ENCODE data around the gene STXBP6. TPM values are rescaled to one million over a fixed set of nuclear protein-coding genes. Genes with fewer than 3 reads are reported as not detected.

The STXBP6 gene
- polyA plus RNA-seq, 1 donor from 2014 or later: 14.6 TPM

- H4K20me1 ChIP-seq (ENCODE audit: insufficient read depth): no peaks in the 10 kb centered on the region
- no peak overlapping the region for H3K9ac ChIP-seq (ENCODE audit: low read length)
- no peaks in the 10 kb centered on the region for H3K9me3 ChIP-seq (ENCODE audit: low read length)
- H3K79me2 ChIP-seq (replicated peaks; ENCODE audit: insufficient read depth, low read length): no peaks in the 10 kb centered on the region
- H3K4me2 ChIP-seq (ENCODE audit: low read length): no peak overlapping the region
- H3F3A ChIP-seq (ENCODE audit: insufficient read depth, low read length, poor library complexity, severe bottlenecking): no peaks in the 10 kb centered on the region
- no peak overlapping the region for H3K27ac ChIP-seq (ENCODE audit: low read length)
- no peak overlapping the region for H2AFZ ChIP-seq (ENCODE audit: low read depth, low read length)
- no peaks in the 10 kb centered on the region for H3K36me3 ChIP-seq (ENCODE audit: insufficient read depth, low read length)
- no peak overlapping the region for H3K4me3 ChIP-seq (ENCODE audit: low read length)
- H3K9me2 ChIP-seq (ENCODE audit: insufficient read depth, low read length): no peaks in the 10 kb centered on the region
- H3K27me3 ChIP-seq (ENCODE audit: insufficient read depth, low read depth, low read length): no peaks in the 10 kb centered on the region
- TF ChIP-seq EZH2 (IDR thresholded peaks at IDR 0.05; ENCODE audit: borderline replicate concordance, insufficient read depth, low read length, poor library complexity, severe bottlenecking) (no peak), RAD21 (conservative IDR thresholded peaks at IDR 0.05) (no peak), POLR2AphosphoS5 (IDR thresholded peaks at IDR 0.05) (no peak), MXI1 (conservative IDR thresholded peaks at IDR 0.05; ENCODE audit: poor library complexity, severe bottlenecking) (no peak), REST (IDR thresholded peaks at IDR 0.05; ENCODE audit: borderline replicate concordance) (no peak), TAF1 (IDR thresholded peaks at IDR 0.05; ENCODE audit: low read depth) (no peak), SMC3 (conservative IDR thresholded peaks at IDR 0.05; ENCODE audit: poor library complexity) (no peak), EP300 (conservative IDR thresholded peaks at IDR 0.05; ENCODE audit: poor library complexity, severe bottlenecking) (no peak), CTCF (IDR thresholded peaks at IDR 0.05; ENCODE audit: poor library complexity, severe bottlenecking) (no peak)
Measured at GRCh38 chr14:25038044-25038668, 11.8 kb downstream of the STXBP6 start.

- no peaks in the 10 kb centered on the region for H3K27me3 ChIP-seq (ENCODE audit: insufficient read depth, low read depth, low read length)
- H2AFZ ChIP-seq (ENCODE audit: low read depth, low read length): no peak overlapping the region
- H3K27ac ChIP-seq (ENCODE audit: low read length): no peak overlapping the region
- H3K4me2 ChIP-seq (ENCODE audit: low read length): no peak overlapping the region
- TF ChIP-seq EZH2 (IDR thresholded peaks at IDR 0.05; ENCODE audit: borderline replicate concordance, insufficient read depth, low read length, poor library complexity, severe bottlenecking): no peak
- no peaks in the 10 kb centered on the region for H4K20me1 ChIP-seq (ENCODE audit: insufficient read depth)
- no peaks in the 10 kb centered on the region for H3K9me2 ChIP-seq (ENCODE audit: insufficient read depth, low read length)
- H3K79me2 ChIP-seq (replicated peaks; ENCODE audit: insufficient read depth, low read length): no peaks in the 10 kb centered on the region
- H3K36me3 ChIP-seq (ENCODE audit: insufficient read depth, low read length): no peaks in the 10 kb centered on the region
- H3K9me3 ChIP-seq (ENCODE audit: low read length): no peaks in the 10 kb centered on the region
- H3K9ac ChIP-seq (ENCODE audit: low read length): no peak overlapping the region
- no peak overlapping the region for H3K4me3 ChIP-seq (ENCODE audit: low read length)
- no peaks in the 10 kb centered on the region for H3F3A ChIP-seq (ENCODE audit: insufficient read depth, low read length, poor library complexity, severe bottlenecking)
Measured at GRCh38 chr14:25037032-25037431, 12.9 kb downstream of the STXBP6 start.

Measured in neural cell (in vitro differentiated cells).